Neural cell (in vitro differentiated cells): Measurements from ENCODE around the gene ZNF106. TPM values are rescaled to one million over a fixed set of nuclear protein-coding genes. Genes with fewer than 3 reads are reported as not detected.

ENCODE experiments used
- H2AFZ ChIP-seq: fragments of 200-600, 300-800 bp; sonication (generic), shearing (Covaris generic); 2 replicates; pipeline ENCODE4 v1.6.0; 2014; ENCODE audit warnings: low read depth, mild to moderate bottlenecking, antibody characterized with exemption, low read length, moderate library complexity
- H3F3A ChIP-seq: fragments of 200-600 bp; shearing (Covaris generic); 2 replicates; pipeline ENCODE4 v1.6.1; 2016; ENCODE audit warnings: mild to moderate bottlenecking, moderate library complexity, mixed read lengths, antibody characterized with exemption, low read length; ENCODE audit not compliant: insufficient read depth, poor library complexity, severe bottlenecking
- H3K27ac ChIP-seq: fragments of 200-600, 300-800 bp; sonication (generic), shearing (Covaris generic); 2 replicates; pipeline ENCODE4 v1.5.1; 2014; ENCODE audit warnings: mild to moderate bottlenecking, low read length, moderate library complexity
- H3K27me3 ChIP-seq: fragments of 300-800, 200-600 bp; sonication (generic), shearing (Covaris generic); 2 replicates; pipeline ENCODE4 v1.6.0; 2014; ENCODE audit warnings: mild to moderate bottlenecking, low read depth, low read length, moderate library complexity; ENCODE audit not compliant: insufficient read depth
- H3K36me3 ChIP-seq: fragments of 300-800, 200-600 bp; sonication (generic), shearing (Covaris generic); 2 replicates; pipeline ENCODE4 v1.5.1; 2014; ENCODE audit warnings: mild to moderate bottlenecking, antibody characterized with exemption, low read length, moderate library complexity; ENCODE audit not compliant: insufficient read depth
- H3K4me2 ChIP-seq: fragments of 300-800, 200-600 bp; sonication (generic), shearing (Covaris generic); 2 replicates; pipeline ENCODE4 v1.6.0; 2014; ENCODE audit warnings: mild to moderate bottlenecking, low read length
- H3K4me3 ChIP-seq: fragments of 300-800, 200-600 bp; sonication (generic), shearing (Covaris generic); 2 replicates; pipeline ENCODE4 v1.5.1; 2014; ENCODE audit warnings: mild to moderate bottlenecking, low read length, moderate library complexity
- H3K79me2 ChIP-seq: fragments of 200-600 bp; shearing (Covaris generic); replicated peaks from 2 replicates; pipeline ENCODE4 v1.6.0; 2014; ENCODE audit warnings: mild to moderate bottlenecking, low read length, moderate library complexity; ENCODE audit not compliant: insufficient read depth
- H3K9ac ChIP-seq: fragments of 300-800, 200-600 bp; sonication (generic), shearing (Covaris generic); 2 replicates; pipeline ENCODE4 v1.6.1; 2016; ENCODE audit warnings: mild to moderate bottlenecking, low read length, mixed read lengths
- H3K9me2 ChIP-seq: fragments of 200-600 bp; shearing (Covaris generic); 2 replicates; pipeline ENCODE4 v1.6.1; 2016; ENCODE audit warnings: mild to moderate bottlenecking, low read length, mixed read lengths; ENCODE audit not compliant: insufficient read depth
- H3K9me3 ChIP-seq: fragments of 200-600, 300-800 bp; sonication (generic), shearing (Covaris generic); 2 replicates; pipeline ENCODE4 v1.6.1; 2016; ENCODE audit warnings: mild to moderate bottlenecking, mixed run types, low read length, moderate library complexity, mixed read lengths
- H4K20me1 ChIP-seq: fragments of 200-600 bp; shearing (Covaris generic); 2 replicates; pipeline ENCODE4 v1.6.1; 2016; ENCODE audit warnings: mild to moderate bottlenecking, mixed run types; ENCODE audit not compliant: insufficient read depth
- EP300 ChIP-seq: fragments of 450-650 bp; conservative IDR thresholded peaks from 2 replicates; pipeline ENCODE4 v1.6.1; 2014; ENCODE audit warnings: antibody characterized with exemption, mild to moderate bottlenecking, moderate library complexity; ENCODE audit not compliant: poor library complexity, severe bottlenecking
- EZH2 ChIP-seq: fragments of 200-600, 300-800 bp; shearing (Covaris generic), sonication (generic); IDR thresholded peaks from 2 replicates; pipeline ENCODE4 v1.6.1; 2014; ENCODE audit warnings: antibody characterized with exemption, low read length, borderline replicate concordance, mild to moderate bottlenecking; ENCODE audit not compliant: insufficient read depth, poor library complexity, severe bottlenecking
- MXI1 ChIP-seq: fragments of 450-650 bp; conservative IDR thresholded peaks from 2 replicates; pipeline ENCODE4 v1.6.1; 2014; ENCODE audit warnings: antibody characterized with exemption, mild to moderate bottlenecking; ENCODE audit not compliant: poor library complexity, severe bottlenecking
- POLR2AphosphoS5 ChIP-seq: IDR thresholded peaks from 2 replicates; pipeline ENCODE4 v1.6.1; 2012
- RAD21 ChIP-seq: fragments of 450-650 bp; conservative IDR thresholded peaks from 2 replicates; pipeline ENCODE4 v1.6.1; 2014; ENCODE audit warnings: antibody characterized with exemption, mild to moderate bottlenecking, moderate library complexity
- SMC3 ChIP-seq: fragments of 450-650 bp; conservative IDR thresholded peaks from 2 replicates; pipeline ENCODE4 v1.6.1; 2014; ENCODE audit warnings: antibody characterized with exemption, mild to moderate bottlenecking, moderate library complexity; ENCODE audit not compliant: poor library complexity
- TAF1 ChIP-seq: IDR thresholded peaks from 2 replicates; pipeline ENCODE4 v1.6.1; 2012; ENCODE audit warnings: low read depth
- polyA plus RNA-seq: library from polyadenylated mRNA; depleted of rRNA; stranded (reverse); fragments of >200 nt; gene quantifications from 2 replicates; pipeline ENCODE4 v1.2.3, GENCODE V29; 2014
- TF ChIP-seq, protein P1 (sequence below): IDR thresholded peaks from 2 replicates; pipeline ENCODE4 v1.6.1; 2012; ENCODE audit warnings: borderline replicate concordance
- TF ChIP-seq, protein P2 (sequence below): fragments of 450-650 bp; IDR thresholded peaks from 2 replicates; pipeline ENCODE4 v1.5.1; 2014; ENCODE audit warnings: antibody characterized with exemption, mild to moderate bottlenecking, moderate library complexity; ENCODE audit not compliant: poor library complexity, severe bottlenecking

Gene ZNF106
- polyA plus RNA-seq, 1 donor from 2014 or later = 24.0 TPM

DNA sequence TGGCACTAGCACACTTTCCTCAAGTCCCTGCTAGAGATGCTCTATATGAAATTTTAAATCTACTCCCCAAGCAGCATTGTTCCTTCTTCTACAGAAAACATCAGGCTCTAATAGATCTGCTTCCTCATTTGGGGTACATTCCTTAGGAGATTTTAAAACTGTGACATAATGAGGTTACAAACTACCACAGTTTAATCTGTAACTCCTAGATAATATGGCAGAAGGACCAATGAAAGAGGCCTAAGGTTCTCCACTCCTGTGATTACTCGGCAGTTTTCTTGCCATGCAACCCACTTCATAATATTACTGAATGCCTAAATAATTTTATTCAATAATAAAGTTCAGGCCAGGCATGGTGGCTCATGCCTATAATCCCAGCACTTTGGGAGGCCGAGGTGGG is 16.1 kb downstream of the ZNF106 start:
- Histone ChIP-seq H3K9me3 (no peaks in the 10 kb centered on the region), H3K4me2 (no peak overlapping the region), H2AFZ (no peak overlapping the region), H3K9me2 (no peaks in the 10 kb centered on the region), H4K20me1 (no peaks in the 10 kb centered on the region), H3K9ac (no peak overlapping the region), H3K36me3 (no peaks in the 10 kb centered on the region), H3K27ac (no peak overlapping the region), H3K27me3 (no peaks in the 10 kb centered on the region), H3K79me2 (peaks cover 12% of the 10 kb centered on the region), H3F3A (no peaks in the 10 kb centered on the region), H3K4me3 (no peak overlapping the region)
- TF ChIP-seq, protein P1, sequence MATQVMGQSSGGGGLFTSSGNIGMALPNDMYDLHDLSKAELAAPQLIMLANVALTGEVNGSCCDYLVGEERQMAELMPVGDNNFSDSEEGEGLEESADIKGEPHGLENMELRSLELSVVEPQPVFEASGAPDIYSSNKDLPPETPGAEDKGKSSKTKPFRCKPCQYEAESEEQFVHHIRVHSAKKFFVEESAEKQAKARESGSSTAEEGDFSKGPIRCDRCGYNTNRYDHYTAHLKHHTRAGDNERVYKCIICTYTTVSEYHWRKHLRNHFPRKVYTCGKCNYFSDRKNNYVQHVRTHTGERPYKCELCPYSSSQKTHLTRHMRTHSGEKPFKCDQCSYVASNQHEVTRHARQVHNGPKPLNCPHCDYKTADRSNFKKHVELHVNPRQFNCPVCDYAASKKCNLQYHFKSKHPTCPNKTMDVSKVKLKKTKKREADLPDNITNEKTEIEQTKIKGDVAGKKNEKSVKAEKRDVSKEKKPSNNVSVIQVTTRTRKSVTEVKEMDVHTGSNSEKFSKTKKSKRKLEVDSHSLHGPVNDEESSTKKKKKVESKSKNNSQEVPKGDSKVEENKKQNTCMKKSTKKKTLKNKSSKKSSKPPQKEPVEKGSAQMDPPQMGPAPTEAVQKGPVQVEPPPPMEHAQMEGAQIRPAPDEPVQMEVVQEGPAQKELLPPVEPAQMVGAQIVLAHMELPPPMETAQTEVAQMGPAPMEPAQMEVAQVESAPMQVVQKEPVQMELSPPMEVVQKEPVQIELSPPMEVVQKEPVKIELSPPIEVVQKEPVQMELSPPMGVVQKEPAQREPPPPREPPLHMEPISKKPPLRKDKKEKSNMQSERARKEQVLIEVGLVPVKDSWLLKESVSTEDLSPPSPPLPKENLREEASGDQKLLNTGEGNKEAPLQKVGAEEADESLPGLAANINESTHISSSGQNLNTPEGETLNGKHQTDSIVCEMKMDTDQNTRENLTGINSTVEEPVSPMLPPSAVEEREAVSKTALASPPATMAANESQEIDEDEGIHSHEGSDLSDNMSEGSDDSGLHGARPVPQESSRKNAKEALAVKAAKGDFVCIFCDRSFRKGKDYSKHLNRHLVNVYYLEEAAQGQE = no peak
- TF ChIP-seq EP300 = no peak
- TF ChIP-seq RAD21 = no peak
- no peak for TF ChIP-seq POLR2AphosphoS5
- TF ChIP-seq EZH2 = no peak
- no peak for TF ChIP-seq SMC3
- no peak for TF ChIP-seq TAF1
- no peak for TF ChIP-seq MXI1
- TF ChIP-seq, protein P2, sequence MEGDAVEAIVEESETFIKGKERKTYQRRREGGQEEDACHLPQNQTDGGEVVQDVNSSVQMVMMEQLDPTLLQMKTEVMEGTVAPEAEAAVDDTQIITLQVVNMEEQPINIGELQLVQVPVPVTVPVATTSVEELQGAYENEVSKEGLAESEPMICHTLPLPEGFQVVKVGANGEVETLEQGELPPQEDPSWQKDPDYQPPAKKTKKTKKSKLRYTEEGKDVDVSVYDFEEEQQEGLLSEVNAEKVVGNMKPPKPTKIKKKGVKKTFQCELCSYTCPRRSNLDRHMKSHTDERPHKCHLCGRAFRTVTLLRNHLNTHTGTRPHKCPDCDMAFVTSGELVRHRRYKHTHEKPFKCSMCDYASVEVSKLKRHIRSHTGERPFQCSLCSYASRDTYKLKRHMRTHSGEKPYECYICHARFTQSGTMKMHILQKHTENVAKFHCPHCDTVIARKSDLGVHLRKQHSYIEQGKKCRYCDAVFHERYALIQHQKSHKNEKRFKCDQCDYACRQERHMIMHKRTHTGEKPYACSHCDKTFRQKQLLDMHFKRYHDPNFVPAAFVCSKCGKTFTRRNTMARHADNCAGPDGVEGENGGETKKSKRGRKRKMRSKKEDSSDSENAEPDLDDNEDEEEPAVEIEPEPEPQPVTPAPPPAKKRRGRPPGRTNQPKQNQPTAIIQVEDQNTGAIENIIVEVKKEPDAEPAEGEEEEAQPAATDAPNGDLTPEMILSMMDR = no peak

DNA sequence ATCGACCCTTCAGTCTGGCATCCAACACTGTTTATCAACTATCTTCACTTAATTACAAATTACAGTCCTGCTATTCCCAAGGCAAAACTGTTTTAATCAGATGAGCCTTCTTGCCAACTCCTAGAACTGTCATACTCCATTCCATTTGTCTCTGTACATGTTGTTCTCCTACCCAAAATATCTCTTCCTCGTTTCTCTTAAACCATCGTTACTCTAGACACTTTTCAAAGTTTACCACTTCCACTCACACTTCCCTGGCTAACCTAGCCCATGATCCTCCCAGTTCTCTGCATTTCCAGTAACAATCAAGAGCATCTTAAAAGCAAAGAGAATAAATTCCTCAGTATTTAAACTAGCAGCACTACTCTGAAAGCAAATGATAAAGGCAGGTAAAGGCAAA is 19.9 kb downstream of the ZNF106 start:
- no peak overlapping the region for H2AFZ ChIP-seq
- no peaks in the 10 kb centered on the region for H3F3A ChIP-seq
- H3K9ac ChIP-seq = no peak overlapping the region
- H3K79me2 ChIP-seq = peaks cover 4% of the 10 kb centered on the region
- H3K4me3 ChIP-seq = no peak overlapping the region
- H3K27ac ChIP-seq = no peak overlapping the region
- H3K36me3 ChIP-seq = no peaks in the 10 kb centered on the region
- no peaks in the 10 kb centered on the region for H3K27me3 ChIP-seq
- TF ChIP-seq MXI1 (no peak), TAF1 (no peak), POLR2AphosphoS5 (no peak), SMC3 (no peak), RAD21 (no peak), EZH2 (no peak), EP300 (no peak)
- TF ChIP-seq, protein P1 = no peak
- TF ChIP-seq, protein P2 = no peak
- no peaks in the 10 kb centered on the region for H4K20me1 ChIP-seq
- no peaks in the 10 kb centered on the region for H3K9me3 ChIP-seq
- no peaks in the 10 kb centered on the region for H3K9me2 ChIP-seq
- no peak overlapping the region for H3K4me2 ChIP-seq
